GM06990 (cell line): ENCODE results near the gene ZKSCAN5.
"Not testable (repeated sequence)": the region's sequence is repeated elsewhere in the genome, so short reads cannot be mapped to it uniquely, and the experiment has no call there.

Experiments used
- DNase-seq: peaks from one replicate; pipeline ENCODE4 v3.0.0-alpha.2; 2011; ENCODE audit not compliant: insufficient read length; ENCODE audit errors: extremely low read depth
- H3K27me3 ChIP-seq: replicated peaks from 2 replicates; pipeline ENCODE4 v1.6.0; 2011; ENCODE audit warnings: low read length; ENCODE audit not compliant: control insufficient read depth, insufficient read depth
- H3K36me3 ChIP-seq: 2 replicates; pipeline ENCODE4 v1.5.1; 2011; ENCODE audit warnings: low read length; ENCODE audit not compliant: control insufficient read depth, insufficient read depth
- H3K4me3 ChIP-seq: replicated peaks from 2 replicates; pipeline ENCODE4 v1.5.1; 2011; ENCODE audit warnings: low read depth, mild to moderate bottlenecking, control low read depth, low read length
- CTCF ChIP-seq: IDR thresholded peaks from 2 replicates; pipeline ENCODE4 v1.5.1; 2011; ENCODE audit warnings: low read length, control low read depth, mild to moderate bottlenecking, inconsistent platforms; ENCODE audit not compliant: insufficient read depth, poor library complexity, severe bottlenecking

ZKSCAN5 gene

GRCh38 chr7:99499721-99500636 lies 4.5 kb upstream of the ZKSCAN5 start, which contains the start of gene ZNF394:
TSS of gene ZNF394 (minus strand) at chr7:99500281. CDS start at chr7:99500093, 188 bp downstream.
- Histone ChIP-seq H3K4me3 (peak within 1 kb of the TSS; percentile 76), H3K36me3 (peaks cover 6% of the 10 kb centered on the region), H3K27me3 (no peaks in the 10 kb centered on the region)
- peak; percentile 87 for DNase-seq
- TF ChIP-seq CTCF: no peak

- no peak for DNase-seq
- Histone ChIP-seq H3K4me3 (peak overlapping the region; percentile 76), H3K36me3 (peaks cover 5% of the 10 kb centered on the region), H3K27me3 (no peaks in the 10 kb centered on the region)
- TF ChIP-seq CTCF: no peak
Measured at GRCh38 chr7:99500637-99501009, 3.8 kb upstream of the ZKSCAN5 start.

- DNase-seq, H3K36me3 ChIP-seq, H3K27me3 ChIP-seq, H3K4me3 ChIP-seq: not testable (repeated sequence)
Measured at GRCh38 chr7:99501236-99501635, 3.2 kb upstream of the ZKSCAN5 start.

GRCh38 chr7:99504281-99504602 lies 220 bp upstream of the ZKSCAN5 start:
- no peak for DNase-seq
- no peak for TF ChIP-seq CTCF
- no peaks in the 10 kb centered on the region for H3K27me3 ChIP-seq
- peak overlapping the region; percentile 88 for H3K4me3 ChIP-seq
- peaks cover 1% of the 10 kb centered on the region; the same call in 1 of the 2 replicates for H3K36me3 ChIP-seq

GRCh38 chr7:99505324-99505662 lies 831 bp downstream of the ZKSCAN5 start:
- no peak for TF ChIP-seq CTCF
- DNase-seq: no peak
- Histone ChIP-seq H3K36me3 (peaks cover 1% of the 10 kb centered on the region; the same call in 1 of the 2 replicates), H3K4me3 (peak overlapping the region; percentile 88), H3K27me3 (no peaks in the 10 kb centered on the region)

- Histone ChIP-seq H3K36me3 (peaks cover 11% of the 10 kb centered on the region), H3K4me3 (no peak overlapping the region), H3K27me3 (no peaks in the 10 kb centered on the region)
- DNase-seq: no peak
- no peak for TF ChIP-seq CTCF
Measured at GRCh38 chr7:99514050-99514449, 9.6 kb downstream of the ZKSCAN5 start.
